ENCODE measurements around the gene LRRC9.
A peak's percentile ranks its signal among the peaks of the same experiment; 100 is the strongest.
"Not testable (repeated sequence)": the region's sequence is repeated elsewhere in the genome, so short reads cannot be mapped to it uniquely, and the experiment has no call there.

The LRRC9 gene

GRCh38 chr14:59959668-59960067, 39.7 kb downstream of the LRRC9 start:
- no peak for DNase-seq

GRCh38 chr14:59961518-59962062, 41.6 kb downstream of the LRRC9 start:
- DNase-seq: no peak

GRCh38 chr14:59964251-59965007, 44.5 kb downstream of the LRRC9 start:
- DNase-seq: no peak

GRCh38 chr14:59969319-59969718, 49.4 kb downstream of the LRRC9 start:
- no peak for DNase-seq

GRCh38 chr14:59981564-59981963, 61.6 kb downstream of the LRRC9 start:
- no peak for DNase-seq

- DNase-seq: no peak
Observed at GRCh38 chr14:59983048-59983447, 63.1 kb downstream of the LRRC9 start.

GRCh38 chr14:59986556-59987059, 66.7 kb downstream of the LRRC9 start:
- DNase-seq: no peak

GRCh38 chr14:59997449-59997848, 77.5 kb downstream of the LRRC9 start:
- DNase-seq: no peak

- DNase-seq: no peak
Observed at GRCh38 chr14:59997966-59998365, 78.0 kb downstream of the LRRC9 start.

GRCh38 chr14:59998564-59998963, 78.6 kb downstream of the LRRC9 start:
- no peak for DNase-seq

- peak; percentile 70 for DNase-seq
Observed at GRCh38 chr14:60002819-60003492, 83.0 kb downstream of the LRRC9 start.

- no peak for DNase-seq
Observed at GRCh38 chr14:60003991-60004390, 84.0 kb downstream of the LRRC9 start.

- no peak for DNase-seq
Observed at GRCh38 chr14:60008042-60008441, 88.1 kb downstream of the LRRC9 start.

- not testable (repeated sequence) for DNase-seq
Observed at GRCh38 chr14:60010263-60010662, 90.3 kb downstream of the LRRC9 start.

- DNase-seq: no peak
Observed at GRCh38 chr14:60014402-60014801, 94.5 kb downstream of the LRRC9 start.

- no peak for DNase-seq
Observed at GRCh38 chr14:60021619-60022018, 101.7 kb downstream of the LRRC9 start.

- DNase-seq: no peak
Observed at GRCh38 chr14:60025571-60025970, 105.6 kb downstream of the LRRC9 start.

- no peak for DNase-seq
Observed at GRCh38 chr14:60035177-60035576, 115.2 kb downstream of the LRRC9 start.

- not testable (repeated sequence) for DNase-seq
Observed at GRCh38 chr14:60047976-60048375, 128.0 kb downstream of the LRRC9 start.

- peak; percentile 45 for DNase-seq
Observed at GRCh38 chr14:60051721-60052221, 131.8 kb downstream of the LRRC9 start.

- no peak for DNase-seq
Observed at GRCh38 chr14:60058087-60058486, 138.1 kb downstream of the LRRC9 start.

- no peak for DNase-seq
Observed at GRCh38 chr14:60061371-60061770, 141.4 kb downstream of the LRRC9 start.

GRCh38 chr14:60064491-60065072, 144.6 kb downstream of the LRRC9 start:
- DNase-seq: no peak
